ENCODE data around the gene TSPAN3. TPM values are rescaled to one million over a fixed set of nuclear protein-coding genes. Genes with fewer than 3 reads are reported as not detected.

The TSPAN3 gene
- total and polyA plus RNA-seq, 10 of the 15 experiments (the other 5 are each of a cell fraction or from before 2014, with no cell fraction given) = 18.9 to 114 (median 57.2) TPM

DNA sequence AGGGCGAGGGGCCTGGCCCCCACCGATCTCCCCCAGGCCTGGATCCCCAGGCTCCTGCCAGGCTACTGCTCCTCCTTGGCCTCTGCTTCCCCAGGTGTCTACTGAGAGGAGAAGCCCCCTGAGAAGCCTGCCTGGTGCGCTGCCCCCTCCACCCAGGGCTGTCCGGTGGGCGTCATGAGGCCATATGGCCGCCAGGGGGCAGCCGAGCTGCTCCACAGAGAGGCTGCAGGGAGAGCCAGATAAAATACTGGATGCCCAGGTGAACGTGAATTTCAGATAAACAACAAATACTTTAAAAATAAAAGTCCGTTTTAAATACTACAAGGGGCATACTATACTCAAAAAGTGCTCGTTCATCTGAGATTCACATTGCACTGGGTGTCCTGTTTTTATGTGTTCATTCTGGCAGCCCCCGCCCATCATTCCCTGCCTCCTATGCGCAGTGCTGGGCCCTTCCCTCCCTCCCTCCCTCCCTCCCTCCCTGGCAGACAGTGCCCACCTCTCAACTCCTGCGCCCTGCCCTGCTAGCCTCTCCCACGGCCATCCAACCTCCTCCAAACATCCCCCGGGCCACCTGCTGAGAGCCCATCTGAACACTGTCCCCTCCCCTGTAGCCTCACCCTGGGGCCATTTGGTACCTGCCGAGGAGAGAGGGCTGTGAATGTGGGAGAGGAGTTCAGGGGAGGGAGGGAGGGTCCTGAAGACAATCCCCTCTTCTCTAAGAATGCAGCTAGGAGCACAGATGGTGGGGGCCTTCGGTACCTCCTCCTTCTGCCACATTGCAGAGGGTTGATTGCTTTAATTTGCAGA, 46.4 kb downstream of the TSPAN3 start (continued):
- TF ChIP-seq, protein P1, sequence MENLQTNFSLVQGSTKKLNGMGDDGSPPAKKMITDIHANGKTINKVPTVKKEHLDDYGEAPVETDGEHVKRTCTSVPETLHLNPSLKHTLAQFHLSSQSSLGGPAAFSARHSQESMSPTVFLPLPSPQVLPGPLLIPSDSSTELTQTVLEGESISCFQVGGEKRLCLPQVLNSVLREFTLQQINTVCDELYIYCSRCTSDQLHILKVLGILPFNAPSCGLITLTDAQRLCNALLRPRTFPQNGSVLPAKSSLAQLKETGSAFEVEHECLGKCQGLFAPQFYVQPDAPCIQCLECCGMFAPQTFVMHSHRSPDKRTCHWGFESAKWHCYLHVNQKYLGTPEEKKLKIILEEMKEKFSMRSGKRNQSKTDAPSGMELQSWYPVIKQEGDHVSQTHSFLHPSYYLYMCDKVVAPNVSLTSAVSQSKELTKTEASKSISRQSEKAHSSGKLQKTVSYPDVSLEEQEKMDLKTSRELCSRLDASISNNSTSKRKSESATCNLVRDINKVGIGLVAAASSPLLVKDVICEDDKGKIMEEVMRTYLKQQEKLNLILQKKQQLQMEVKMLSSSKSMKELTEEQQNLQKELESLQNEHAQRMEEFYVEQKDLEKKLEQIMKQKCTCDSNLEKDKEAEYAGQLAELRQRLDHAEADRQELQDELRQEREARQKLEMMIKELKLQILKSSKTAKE (IDR thresholded peaks at IDR 0.05; ENCODE audit: low read depth, poor library complexity, severe bottlenecking) = no peak

DNA sequence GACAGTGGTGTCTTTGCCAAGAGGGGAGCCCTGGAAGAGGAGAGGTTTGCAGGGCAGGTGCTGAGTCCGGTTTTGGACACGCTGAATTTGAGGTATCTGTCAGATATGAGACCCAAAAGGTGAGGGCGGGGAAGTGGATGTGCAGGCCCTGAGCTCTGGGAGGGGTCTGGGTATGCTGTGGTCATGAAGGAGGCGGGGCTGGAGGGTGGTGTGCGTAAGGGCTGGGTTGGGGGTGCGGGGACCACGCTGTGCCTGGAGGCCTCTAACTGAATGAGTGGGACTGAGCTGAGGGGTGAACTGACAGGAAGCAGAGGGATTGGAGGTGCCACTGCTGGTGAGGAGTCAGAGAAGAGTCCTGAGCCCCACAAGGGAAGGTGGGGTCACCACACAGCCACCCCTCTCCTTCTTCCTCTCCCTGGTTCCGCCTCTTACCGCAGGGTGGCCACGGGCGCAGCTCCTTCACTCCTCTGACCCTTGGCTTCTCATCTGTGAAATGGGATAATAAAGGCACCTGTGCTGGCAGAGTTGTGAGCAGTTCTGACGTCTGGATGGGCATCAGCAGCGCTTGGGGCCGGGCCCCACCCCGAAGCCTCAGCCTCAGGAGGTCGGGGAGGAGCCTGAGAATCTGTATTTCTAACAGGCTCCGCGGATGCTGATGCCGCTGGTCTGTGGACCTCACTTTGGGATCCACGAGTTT, 47.2 kb downstream of the TSPAN3 start:
- Histone ChIP-seq H2AFZ (ENCODE audit: control insufficient read depth, low read depth, low read length) (no peak overlapping the region), H3K9me3 (replicated peaks; ENCODE audit: control insufficient read depth, insufficient read depth, low read length) (no peaks in the 10 kb centered on the region), H3K27ac (ENCODE audit: control insufficient read depth, insufficient read depth) (no peak overlapping the region), H3K9ac (ENCODE audit: control insufficient read depth, insufficient read depth, low read length) (no peak overlapping the region), H3K79me2 (ENCODE audit: control insufficient read depth, insufficient read depth, low read length) (no peaks in the 10 kb centered on the region), H4K20me1 (ENCODE audit: control insufficient read depth, insufficient read depth) (no peaks in the 10 kb centered on the region), H3K36me3 (ENCODE audit: control insufficient read depth in 2 of 2, insufficient read depth in 2 of 2, low read length in 1 of 2) (no peaks in the 10 kb centered on the region), H3K27me3 (replicated peaks in 1 of 2; ENCODE audit: control insufficient read depth in 2 of 2, insufficient read depth in 2 of 2, low read length in 1 of 2) (no peaks in the 10 kb centered on the region), H3K4me2 (ENCODE audit: control insufficient read depth, insufficient read depth) (no peak overlapping the region), H3K4me1 (ENCODE audit: control insufficient read depth, insufficient read depth, low read length) (peaks cover 38% of the 10 kb centered on the region), H3K4me3 (no peak overlapping the region)
- BruUV-seq (replicated peaks) = no TSS peak
- SMC1A ChIA-PET (ENCODE audit: uncharacterized antibody, unreplicated experiment) = interaction anchor here (0.7 to 22.2 kb wide), 13 partner anchors 8 to 519 kb away, joined by 3 to 375 read pairs (median 4); no protein-coding TSS in a partner anchor
- in situ Hi-C loops (cut with MboI) = no loop called here
- RAD21 ChIA-PET (ENCODE audit: unreplicated experiment) = interaction anchor here (0.7 to 15.5 kb wide), 9 partner anchors 11 to 520 kb away, joined by 3 to 259 read pairs (median 4); no protein-coding TSS in a partner anchor
- WGBS (ENCODE audit: insufficient coverage, insufficient replicate concordance, low lambda C conversion rate, missing lambda C conversion rate) = 42% methylated on average over 20 of the region's 20 CpGs
- ATAC-seq (no peak), DNase-seq (ENCODE audit: low read depth, low spot score) (no peak), FAIRE-seq (no peak)
- POLR2A ChIA-PET = interaction anchor here (1.0 to 5.9 kb wide), 2 partner anchors 26 to 35 kb away, joined by 3 to 39 read pairs; no protein-coding TSS in a partner anchor
- CTCF ChIA-PET = interaction anchor here (0.6 to 17.4 kb wide), 27 partner anchors 8 to 841 kb away, joined by 3 to 483 read pairs (median 6); partner anchors contain the start of gene PSTPIP1
- intact Hi-C loops (cut with micrococcal nuclease; ENCODE audit: unreplicated experiment) = loop anchor here (2.0 kb wide), 1 partner anchor 51 kb away; no protein-coding TSS in a partner anchor
- no peak for TF ChIP-seq EP300 (IDR thresholded peaks at IDR 0.05; ENCODE audit: borderline replicate concordance in 1 of 2, control insufficient read depth in 1 of 2, low read depth in 2 of 2, low read length in 2 of 2)
- TF ChIP-seq, protein P2, sequence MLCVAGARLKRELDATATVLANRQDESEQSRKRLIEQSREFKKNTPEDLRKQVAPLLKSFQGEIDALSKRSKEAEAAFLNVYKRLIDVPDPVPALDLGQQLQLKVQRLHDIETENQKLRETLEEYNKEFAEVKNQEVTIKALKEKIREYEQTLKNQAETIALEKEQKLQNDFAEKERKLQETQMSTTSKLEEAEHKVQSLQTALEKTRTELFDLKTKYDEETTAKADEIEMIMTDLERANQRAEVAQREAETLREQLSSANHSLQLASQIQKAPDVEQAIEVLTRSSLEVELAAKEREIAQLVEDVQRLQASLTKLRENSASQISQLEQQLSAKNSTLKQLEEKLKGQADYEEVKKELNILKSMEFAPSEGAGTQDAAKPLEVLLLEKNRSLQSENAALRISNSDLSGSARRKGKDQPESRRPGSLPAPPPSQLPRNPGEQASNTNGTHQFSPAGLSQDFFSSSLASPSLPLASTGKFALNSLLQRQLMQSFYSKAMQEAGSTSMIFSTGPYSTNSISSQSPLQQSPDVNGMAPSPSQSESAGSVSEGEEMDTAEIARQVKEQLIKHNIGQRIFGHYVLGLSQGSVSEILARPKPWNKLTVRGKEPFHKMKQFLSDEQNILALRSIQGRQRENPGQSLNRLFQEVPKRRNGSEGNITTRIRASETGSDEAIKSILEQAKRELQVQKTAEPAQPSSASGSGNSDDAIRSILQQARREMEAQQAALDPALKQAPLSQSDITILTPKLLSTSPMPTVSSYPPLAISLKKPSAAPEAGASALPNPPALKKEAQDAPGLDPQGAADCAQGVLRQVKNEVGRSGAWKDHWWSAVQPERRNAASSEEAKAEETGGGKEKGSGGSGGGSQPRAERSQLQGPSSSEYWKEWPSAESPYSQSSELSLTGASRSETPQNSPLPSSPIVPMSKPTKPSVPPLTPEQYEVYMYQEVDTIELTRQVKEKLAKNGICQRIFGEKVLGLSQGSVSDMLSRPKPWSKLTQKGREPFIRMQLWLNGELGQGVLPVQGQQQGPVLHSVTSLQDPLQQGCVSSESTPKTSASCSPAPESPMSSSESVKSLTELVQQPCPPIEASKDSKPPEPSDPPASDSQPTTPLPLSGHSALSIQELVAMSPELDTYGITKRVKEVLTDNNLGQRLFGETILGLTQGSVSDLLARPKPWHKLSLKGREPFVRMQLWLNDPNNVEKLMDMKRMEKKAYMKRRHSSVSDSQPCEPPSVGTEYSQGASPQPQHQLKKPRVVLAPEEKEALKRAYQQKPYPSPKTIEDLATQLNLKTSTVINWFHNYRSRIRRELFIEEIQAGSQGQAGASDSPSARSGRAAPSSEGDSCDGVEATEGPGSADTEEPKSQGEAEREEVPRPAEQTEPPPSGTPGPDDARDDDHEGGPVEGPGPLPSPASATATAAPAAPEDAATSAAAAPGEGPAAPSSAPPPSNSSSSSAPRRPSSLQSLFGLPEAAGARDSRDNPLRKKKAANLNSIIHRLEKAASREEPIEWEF (IDR thresholded peaks at IDR 0.05; ENCODE audit: insufficient replicate concordance, low read depth, low read length) = no peak
- TF ChIP-seq STAT1 (conservative IDR thresholded peaks at IDR 0.05) = no peak
- TF ChIP-seq, protein P3, sequence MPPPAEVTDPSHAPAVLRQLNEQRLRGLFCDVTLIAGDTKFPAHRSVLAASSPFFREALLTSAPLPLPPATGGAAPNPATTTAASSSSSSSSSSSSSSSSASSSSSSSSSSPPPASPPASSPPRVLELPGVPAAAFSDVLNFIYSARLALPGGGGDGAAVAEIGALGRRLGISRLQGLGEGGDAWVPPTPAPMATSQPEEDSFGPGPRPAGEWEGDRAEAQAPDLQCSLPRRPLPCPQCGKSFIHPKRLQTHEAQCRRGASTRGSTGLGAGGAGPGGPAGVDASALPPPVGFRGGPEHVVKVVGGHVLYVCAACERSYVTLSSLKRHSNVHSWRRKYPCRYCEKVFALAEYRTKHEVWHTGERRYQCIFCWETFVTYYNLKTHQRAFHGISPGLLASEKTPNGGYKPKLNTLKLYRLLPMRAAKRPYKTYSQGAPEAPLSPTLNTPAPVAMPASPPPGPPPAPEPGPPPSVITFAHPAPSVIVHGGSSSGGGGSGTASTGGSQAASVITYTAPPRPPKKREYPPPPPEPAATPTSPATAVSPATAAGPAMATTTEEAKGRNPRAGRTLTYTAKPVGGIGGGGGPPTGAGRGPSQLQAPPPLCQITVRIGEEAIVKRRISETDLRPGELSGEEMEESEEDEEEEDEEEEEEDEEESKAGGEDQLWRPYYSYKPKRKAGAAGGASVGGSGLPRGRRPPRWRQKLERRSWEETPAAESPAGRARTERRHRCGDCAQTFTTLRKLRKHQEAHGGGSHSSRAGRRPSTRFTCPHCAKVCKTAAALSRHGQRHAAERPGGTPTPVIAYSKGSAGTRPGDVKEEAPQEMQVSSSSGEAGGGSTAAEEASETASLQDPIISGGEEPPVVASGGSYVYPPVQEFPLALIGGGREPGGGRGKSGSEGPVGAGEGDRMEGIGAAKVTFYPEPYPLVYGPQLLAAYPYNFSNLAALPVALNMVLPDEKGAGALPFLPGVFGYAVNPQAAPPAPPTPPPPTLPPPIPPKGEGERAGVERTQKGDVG (CRISPR knock-in tag; IDR thresholded peaks at IDR 0.05) = no peak
- TF ChIP-seq NBN (IDR thresholded peaks at IDR 0.05) = no peak
- TF ChIP-seq STAT3 (IDR thresholded peaks at IDR 0.05; ENCODE audit: low read depth, low read length) = no peak
